ENCODE data around the gene NRCAM. TPM values are rescaled to one million over a fixed set of nuclear protein-coding genes. Genes with fewer than 3 reads are reported as not detected.

Gene NRCAM
- total and polyA plus RNA-seq, 2 of the 8 experiments (the other 6 are each of a cell fraction or from before 2014, with no cell fraction given), result 2.7 to 3.8 TPM

DNA sequence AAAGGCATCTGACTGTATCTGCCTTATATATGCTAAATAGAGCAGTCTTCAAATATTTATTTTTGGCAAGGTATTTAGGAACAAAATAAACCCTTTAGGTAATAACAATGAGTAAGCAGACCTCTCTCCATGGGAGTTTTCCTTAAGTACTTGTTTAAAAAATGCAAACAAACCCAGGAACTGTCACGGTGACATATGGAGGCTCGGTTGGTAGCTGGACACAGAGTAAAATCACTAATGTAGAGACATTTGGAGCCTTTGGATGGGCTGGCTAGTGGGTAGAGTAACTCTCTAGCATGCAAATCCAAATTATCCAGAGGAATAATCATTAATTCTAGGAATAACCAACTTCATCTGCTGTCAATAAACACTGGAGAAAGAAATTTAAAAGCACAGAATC is 254.5 kb downstream of the NRCAM start (continued):
- no peak for TF ChIP-seq PHF8 (conservative IDR thresholded peaks at IDR 0.05; ENCODE audit: low read depth, low read length)
- TF ChIP-seq, protein P1, sequence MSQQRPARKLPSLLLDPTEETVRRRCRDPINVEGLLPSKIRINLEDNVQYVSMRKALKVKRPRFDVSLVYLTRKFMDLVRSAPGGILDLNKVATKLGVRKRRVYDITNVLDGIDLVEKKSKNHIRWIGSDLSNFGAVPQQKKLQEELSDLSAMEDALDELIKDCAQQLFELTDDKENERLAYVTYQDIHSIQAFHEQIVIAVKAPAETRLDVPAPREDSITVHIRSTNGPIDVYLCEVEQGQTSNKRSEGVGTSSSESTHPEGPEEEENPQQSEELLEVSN (IDR thresholded peaks at IDR 0.05), result no peak

All from H1 (cell line).